Esophagus squamous epithelium (tissue), 4 donors: ENCODE data around the gene ZMYM2.

Source experiments
- CTCF ChIP-seq, 6 experiments: fragments of 450-650 bp in 4 of 6; fragments of 200-600 bp in 2 of 6; sonication (generic) in 2 of 6; IDR thresholded peaks; one replicate each; pipeline ENCODE4 v1.5.1; 2016 to 2019; ENCODE audit warnings: antibody characterized with exemption in 6 of 6, mild to moderate bottlenecking in 4 of 6, moderate library complexity in 4 of 6
- POLR2A ChIP-seq, 4 donors: fragments of 450-650 bp; IDR thresholded peaks; one replicate each; pipeline ENCODE4 v1.6.1; 2017; ENCODE audit warnings: antibody characterized with exemption in 4 of 4, mild to moderate bottlenecking in 4 of 4, moderate library complexity in 3 of 4

- no peak for TF ChIP-seq CTCF (IDR thresholded peaks at IDR 0.05)
- no peak for TF ChIP-seq POLR2A (IDR thresholded peaks at IDR 0.05)
Measured at GRCh38 chr13:20064128-20064527, 105.6 kb downstream of the ZMYM2 start.
